ENCODE measurements around the gene OTOF. TPM values are rescaled to one million over a fixed set of nuclear protein-coding genes. Genes with fewer than 3 reads are reported as not detected.

The OTOF gene
- total and polyA plus RNA-seq, 9 of the 15 experiments (the other 6 are each of a cell fraction or from before 2014, with no cell fraction given): 0.03 to 0.11 (median 0.06) TPM; not detected in 5

GRCh38 chr2:26462511-26463243 is 15.2 kb downstream of the OTOF start (continued):
- TF ChIP-seq CTCFL (IDR thresholded peaks at IDR 0.05; ENCODE audit: borderline replicate concordance, insufficient read depth, low read depth, low read length, poor library complexity, severe bottlenecking): peak; percentile 13
- TF ChIP-seq GTF2E2 (tag; IDR thresholded peaks at IDR 0.05): no peak
- 0 out of 2 replicates have a peak, but pooled peaks have one; percentile 11 for TF ChIP-seq HCFC1 (IDR thresholded peaks at IDR 0.05; ENCODE audit: low read depth, low read length)
- no peak for TF ChIP-seq ZNF778 (CRISPR knock-in tag; IDR thresholded peaks at IDR 0.05)
- TF ChIP-seq MIER1 (IDR thresholded peaks at IDR 0.05; ENCODE audit: low read depth): no peak
- TF ChIP-seq CTBP1 (IDR thresholded peaks at IDR 0.05; ENCODE audit: borderline replicate concordance): peak; percentile 39; the same call in 1 of the 2 replicates
- 0 out of 2 replicates have a peak, but pooled peaks have one; percentile 13 for TF ChIP-seq SOX6 (IDR thresholded peaks at IDR 0.05)
- no peak for TF ChIP-seq ZNF444 (CRISPR knock-in tag; IDR thresholded peaks at IDR 0.05)
- no peak for TF ChIP-seq PCBP1 (IDR thresholded peaks at IDR 0.05; ENCODE audit: low read depth, low read length, poor library complexity, severe bottlenecking)
- no peak for TF ChIP-seq THRB (CRISPR knock-in tag; conservative IDR thresholded peaks at IDR 0.05)
- no peak for TF ChIP-seq ZKSCAN1 (IDR thresholded peaks at IDR 0.05; ENCODE audit: low read depth, low read length)
- peak; percentile 98 for TF ChIP-seq NFE2 (IDR thresholded peaks at IDR 0.05; ENCODE audit: low read depth)
- peak; percentile 72; the same call in 1 of the 2 replicates for TF ChIP-seq BACH1 (tag; IDR thresholded peaks at IDR 0.05)
- TF ChIP-seq MXD1 (CRISPR knock-in tag; IDR thresholded peaks at IDR 0.05; ENCODE audit: borderline replicate concordance, poor library complexity, severe bottlenecking): no peak
- peak; percentile 58 to 80; a peak in 3 of 4 replicates for TF ChIP-seq RAD21 (CRISPR knock-in tag; conservative IDR thresholded peaks at IDR 0.05 in 1 of 2, IDR thresholded peaks at IDR 0.05 in 1 of 2)
- TF ChIP-seq TEAD2 (tag; IDR thresholded peaks at IDR 0.05): no peak
- TF ChIP-seq ZBTB7A (IDR thresholded peaks at IDR 0.05; ENCODE audit: borderline replicate concordance, control insufficient read depth, low read depth, low read length): no peak
- no peak for TF ChIP-seq ZNF121 (CRISPR knock-in tag; conservative IDR thresholded peaks at IDR 0.05)
- TF ChIP-seq MAFF (IDR thresholded peaks at IDR 0.05; ENCODE audit: low read length): peak; percentile 75
- TF ChIP-seq MTA2 (IDR thresholded peaks at IDR 0.05; ENCODE audit: low read depth): no peak
- TF ChIP-seq ATF7 (IDR thresholded peaks at IDR 0.05): peak; percentile 53; the same call in 1 of the 2 replicates
- no peak for TF ChIP-seq HMGXB4 (CRISPR knock-in tag; IDR thresholded peaks at IDR 0.05)
